SH-SY5Y (cell line): Measurements from ENCODE around the gene NOL4L.

Source experiments
- GATA2 ChIP-seq: IDR thresholded peaks from 2 replicates; pipeline ENCODE4 v1.6.1; 2011; ENCODE audit warnings: mild to moderate bottlenecking, low read depth, low read length
- GATA3 ChIP-seq: IDR thresholded peaks from 2 replicates; pipeline ENCODE4 v1.6.1; 2011; ENCODE audit warnings: low read depth, mild to moderate bottlenecking, low read length, moderate library complexity

- TF ChIP-seq GATA2 = no peak
- no peak for TF ChIP-seq GATA3
Measured at GRCh38 chr20:32539817-32540675, 45.1 kb downstream of the NOL4L start.
